Panc1 (cell line): ENCODE data around the gene PDZK1.

Experiments used
- POLR2AphosphoS5 ChIP-seq: IDR thresholded peaks from 2 replicates; pipeline ENCODE4 v1.6.1; 2012; ENCODE audit warnings: mild to moderate bottlenecking, low read depth, low read length, moderate library complexity
- SIN3A ChIP-seq: IDR thresholded peaks from 2 replicates; pipeline ENCODE4 v1.6.1; 2012; ENCODE audit warnings: low read depth, mild to moderate bottlenecking, low read length, moderate library complexity, borderline replicate concordance; ENCODE audit not compliant: insufficient read depth
- TF ChIP-seq, protein P1 (sequence below): fragments of 450-650 bp; IDR thresholded peaks from 2 replicates; pipeline ENCODE4 v1.5.1; 2017; ENCODE audit warnings: mild to moderate bottlenecking

GRCh38 chr1:145706086-145706664, 993 bp downstream of the PDZK1 start:
- TF ChIP-seq, protein P1, sequence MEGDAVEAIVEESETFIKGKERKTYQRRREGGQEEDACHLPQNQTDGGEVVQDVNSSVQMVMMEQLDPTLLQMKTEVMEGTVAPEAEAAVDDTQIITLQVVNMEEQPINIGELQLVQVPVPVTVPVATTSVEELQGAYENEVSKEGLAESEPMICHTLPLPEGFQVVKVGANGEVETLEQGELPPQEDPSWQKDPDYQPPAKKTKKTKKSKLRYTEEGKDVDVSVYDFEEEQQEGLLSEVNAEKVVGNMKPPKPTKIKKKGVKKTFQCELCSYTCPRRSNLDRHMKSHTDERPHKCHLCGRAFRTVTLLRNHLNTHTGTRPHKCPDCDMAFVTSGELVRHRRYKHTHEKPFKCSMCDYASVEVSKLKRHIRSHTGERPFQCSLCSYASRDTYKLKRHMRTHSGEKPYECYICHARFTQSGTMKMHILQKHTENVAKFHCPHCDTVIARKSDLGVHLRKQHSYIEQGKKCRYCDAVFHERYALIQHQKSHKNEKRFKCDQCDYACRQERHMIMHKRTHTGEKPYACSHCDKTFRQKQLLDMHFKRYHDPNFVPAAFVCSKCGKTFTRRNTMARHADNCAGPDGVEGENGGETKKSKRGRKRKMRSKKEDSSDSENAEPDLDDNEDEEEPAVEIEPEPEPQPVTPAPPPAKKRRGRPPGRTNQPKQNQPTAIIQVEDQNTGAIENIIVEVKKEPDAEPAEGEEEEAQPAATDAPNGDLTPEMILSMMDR: no peak
- TF ChIP-seq POLR2AphosphoS5 (no peak), SIN3A (no peak)
